Astrocyte (in vitro differentiated cells and primary cell): Measurements from ENCODE around the gene CRTAP.

ENCODE experiments used
- CTCF ChIP-seq: IDR thresholded peaks from 2 replicates; pipeline ENCODE4 v1.5.1; 2011; ENCODE audit warnings: low read depth, mild to moderate bottlenecking, inconsistent platforms, low read length, moderate library complexity; ENCODE audit not compliant: insufficient read depth
- EZH2 ChIP-seq: IDR thresholded peaks from 2 replicates; pipeline ENCODE4 v1.6.1; 2012; ENCODE audit warnings: mild to moderate bottlenecking, low read length, inconsistent platforms; ENCODE audit not compliant: insufficient read depth

- TF ChIP-seq CTCF (peak; percentile 78), EZH2 (no peak)
Measured at GRCh38 chr3:33131331-33132018, 17.7 kb downstream of the CRTAP start.
